Measurements from ENCODE around the gene LMO1.

GRCh38 chr11:8194956-8195355 is 68.7 kb downstream of the LMO1 start:
- TF ChIP-seq, protein P1, sequence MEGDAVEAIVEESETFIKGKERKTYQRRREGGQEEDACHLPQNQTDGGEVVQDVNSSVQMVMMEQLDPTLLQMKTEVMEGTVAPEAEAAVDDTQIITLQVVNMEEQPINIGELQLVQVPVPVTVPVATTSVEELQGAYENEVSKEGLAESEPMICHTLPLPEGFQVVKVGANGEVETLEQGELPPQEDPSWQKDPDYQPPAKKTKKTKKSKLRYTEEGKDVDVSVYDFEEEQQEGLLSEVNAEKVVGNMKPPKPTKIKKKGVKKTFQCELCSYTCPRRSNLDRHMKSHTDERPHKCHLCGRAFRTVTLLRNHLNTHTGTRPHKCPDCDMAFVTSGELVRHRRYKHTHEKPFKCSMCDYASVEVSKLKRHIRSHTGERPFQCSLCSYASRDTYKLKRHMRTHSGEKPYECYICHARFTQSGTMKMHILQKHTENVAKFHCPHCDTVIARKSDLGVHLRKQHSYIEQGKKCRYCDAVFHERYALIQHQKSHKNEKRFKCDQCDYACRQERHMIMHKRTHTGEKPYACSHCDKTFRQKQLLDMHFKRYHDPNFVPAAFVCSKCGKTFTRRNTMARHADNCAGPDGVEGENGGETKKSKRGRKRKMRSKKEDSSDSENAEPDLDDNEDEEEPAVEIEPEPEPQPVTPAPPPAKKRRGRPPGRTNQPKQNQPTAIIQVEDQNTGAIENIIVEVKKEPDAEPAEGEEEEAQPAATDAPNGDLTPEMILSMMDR (IDR thresholded peaks at IDR 0.05 in 8 of 11, conservative IDR thresholded peaks at IDR 0.05 in 3 of 11) = no peak
- TF ChIP-seq POLR2A (IDR thresholded peaks at IDR 0.05) = no peak
